T-cell (primary cell): ENCODE results near the gene H2BK1. TPM values are rescaled to one million over a fixed set of nuclear protein-coding genes. Genes with fewer than 3 reads are reported as not detected.

ENCODE experiments used
- ATAC-seq, 4 experiments: fragments of 200-7000 bp in 3 of 4; fragments of 150-1000 bp in 1 of 4; cut with Tn5 transposase; replicated peaks in 1 of 4; 1 replicate in 3 of 4; 2 replicates in 1 of 4; pipeline ENCODE4 v1.10.0; 2021; ENCODE audit warnings: moderate library complexity in 3 of 4, mild to moderate bottlenecking in 2 of 4, moderate number of reproducible peaks in 1 of 4
- CTCF ChIA-PET, 2 donors: fragments of 300-600 bp; sonication (Branson Sonifier 250); formaldehyde crosslinking; loops; one replicate each; lab custom pipeline; 2022; ENCODE audit warnings: antibody characterized with exemption in 2 of 2; lab: Charles Lee
- POLR2A ChIA-PET, 2 donors: fragments of 300-600 bp; sonication (Branson Sonifier 250); formaldehyde crosslinking; loops; one replicate each; lab custom pipeline; 2022; ENCODE audit warnings: antibody characterized with exemption in 2 of 2; lab: Charles Lee
- DNase-seq, 35 experiments: peaks; one replicate each; pipeline versions ENCODE4 v3.0.0 to v3.0.0-alpha.2; 2013 to 2023
- H3K27ac ChIP-seq: one replicate; pipeline ENCODE4 v1.5.1; 2013; ENCODE audit warnings: low read length
- H3K27me3 ChIP-seq, 2 experiments: replicated peaks in 1 of 2; 1 replicate in 1 of 2; 2 replicates in 1 of 2; pipeline versions ENCODE4 v1.6.1 to v1.7.0; 2013; ENCODE audit warnings: low read length in 1 of 2, mixed read lengths in 1 of 2; ENCODE audit not compliant: control insufficient read depth in 2 of 2, insufficient read depth in 2 of 2; ENCODE audit errors: extremely low read depth in 1 of 2
- H3K36me3 ChIP-seq, 2 donors: 1 replicate in 1 of 2; 2 replicates in 1 of 2; pipeline versions ENCODE4 v1.6.1 to v1.7.0; 2013; ENCODE audit warnings: low read length in 1 of 2; ENCODE audit not compliant: control insufficient read depth in 2 of 2, insufficient read depth in 1 of 2; ENCODE audit errors: extremely low read depth in 1 of 2
- H3K4me1 ChIP-seq, 2 experiments: 1 replicate in 1 of 2; 2 replicates in 1 of 2; pipeline versions ENCODE4 v1.6.1 to v1.7.0; 2013; ENCODE audit warnings: low read length in 2 of 2, mixed read lengths in 1 of 2; ENCODE audit not compliant: insufficient read depth in 2 of 2, control insufficient read depth in 1 of 2; ENCODE audit errors: extremely low read depth in 1 of 2
- H3K4me3 ChIP-seq, 2 donors: 1 replicate in 1 of 2; 2 replicates in 1 of 2; pipeline versions ENCODE4 v1.5.1 to v1.7.0; 2013; ENCODE audit warnings: mild to moderate bottlenecking in 2 of 2, low read length in 1 of 2, moderate library complexity in 1 of 2; ENCODE audit not compliant: control insufficient read depth in 1 of 2; ENCODE audit errors: extremely low read depth in 1 of 2
- H3K9me3 ChIP-seq: 2 replicates; pipeline ENCODE4 v1.7.0; 2013
- H3K27ac Mint-ChIP-seq, 2 donors: one replicate each; pipeline ENCODE4 v1.8.0; 2020 to 2021; ENCODE audit warnings: mild to moderate bottlenecking in 2 of 2, mixed read lengths in 2 of 2
- H3K27me3 Mint-ChIP-seq, 2 donors: one replicate each; pipeline ENCODE4 v1.8.0; 2021 to 2022; ENCODE audit warnings: mixed read lengths in 2 of 2
- H3K36me3 Mint-ChIP-seq: one replicate; pipeline ENCODE4 v1.8.0; 2021; ENCODE audit warnings: mixed read lengths
- H3K4me1 Mint-ChIP-seq, 3 donors: one replicate each; pipeline ENCODE4 v1.8.0; 2020 to 2022; ENCODE audit warnings: mixed read lengths in 3 of 3, mild to moderate bottlenecking in 1 of 3
- H3K4me3 Mint-ChIP-seq, 3 donors: one replicate each; pipeline ENCODE4 v1.8.0; 2020 to 2022; ENCODE audit warnings: mild to moderate bottlenecking in 3 of 3, mixed read lengths in 3 of 3, moderate library complexity in 3 of 3
- H3K9me3 Mint-ChIP-seq, 3 donors: one replicate each; pipeline ENCODE4 v1.8.0; 2020 to 2022; ENCODE audit warnings: mixed read lengths in 3 of 3
- WGBS: methylation state at CpG from one replicate; pipeline ENCODE4 v1.1.5; 2013; ENCODE audit warnings: missing lambda C conversion rate; ENCODE audit not compliant: insufficient coverage; 5-methylcytosine and 5-hydroxymethylcytosine counted together
- total RNA-seq, 35 experiments: library from RNA in 6 of 35; stranded (reverse) in 6 of 35; fragments of 120-200 nt in 1 of 35; gene quantifications; one replicate each; pipeline versions ENCODE4 v1.2.1 to v1.2.4 and lab custom pipeline; 2013 to 2026

Gene H2BK1
- total RNA-seq, 5 donors from 2014 or later (not counting 1 experiment from before 2014, with no cell fraction given) = 3.1 to 7.7 (median 5.1) TPM

- H3K9me3 ChIP-seq = no peaks in the 10 kb centered on the region
- DNase-seq (no peak), ATAC-seq (no peak)
- no peaks in the 10 kb centered on the region for H3K9me3 Mint-ChIP-seq
- CTCF ChIA-PET = no interaction called here
- no peaks in the 10 kb centered on the region for H3K36me3 ChIP-seq
- no peaks in the 10 kb centered on the region for H3K36me3 Mint-ChIP-seq
- H3K27me3 ChIP-seq = peaks cover 0 to 19% of the 10 kb centered on the region in 2 experiments
- H3K4me3 Mint-ChIP-seq = no peak overlapping the region
- H3K4me1 ChIP-seq = no peaks in the 10 kb centered on the region
- H3K27ac ChIP-seq = no peak overlapping the region
- H3K4me1 Mint-ChIP-seq = no peaks in the 10 kb centered on the region
- no peak overlapping the region for H3K4me3 ChIP-seq
- POLR2A ChIA-PET = no interaction called here
- WGBS = no CpG with 5 or more reads among the region's 5 CpGs
- H3K27ac Mint-ChIP-seq = no peak overlapping the region
- H3K27me3 Mint-ChIP-seq = no peaks in the 10 kb centered on the region
Measured at GRCh38 chr7:151188252-151188542, 22.1 kb downstream of the H2BK1 start.

GRCh38 chr7:151187409-151188251 is 22.7 kb downstream of the H2BK1 start:
- Histone ChIP-seq H3K9me3 (no peaks in the 10 kb centered on the region), H3K4me3 (no peak overlapping the region), H3K27ac (no peak overlapping the region), H3K4me1 (no peaks in the 10 kb centered on the region), H3K27me3 (peaks cover 0 to 14% of the 10 kb centered on the region in 2 experiments), H3K36me3 (no peaks in the 10 kb centered on the region)
- no peaks in the 10 kb centered on the region for H3K27me3 Mint-ChIP-seq
- H3K27ac Mint-ChIP-seq = no peak overlapping the region
- CTCF ChIA-PET = no interaction called here
- H3K4me3 Mint-ChIP-seq = no peak overlapping the region
- no peak for ATAC-seq
- no peak for DNase-seq
- no peaks in the 10 kb centered on the region for H3K4me1 Mint-ChIP-seq
- WGBS = 85% methylated on average over 22 of the region's 22 CpGs
- no peaks in the 10 kb centered on the region for H3K36me3 Mint-ChIP-seq
- POLR2A ChIA-PET = no interaction called here
- no peaks in the 10 kb centered on the region for H3K9me3 Mint-ChIP-seq

- H3K36me3 ChIP-seq = no peaks in the 10 kb centered on the region
- DNase-seq (no peak), ATAC-seq (no peak)
- no peaks in the 10 kb centered on the region for H3K4me1 ChIP-seq
- H3K4me1 Mint-ChIP-seq = no peaks in the 10 kb centered on the region
- 88% methylated on average over 20 of the region's 22 CpGs for WGBS
- no peaks in the 10 kb centered on the region for H3K9me3 ChIP-seq
- no peak within 1 kb of the TSS for H3K27ac ChIP-seq
- no peaks in the 10 kb centered on the region for H3K27me3 Mint-ChIP-seq
- no peak within 1 kb of the TSS for H3K4me3 Mint-ChIP-seq
- H3K36me3 Mint-ChIP-seq = no peaks in the 10 kb centered on the region
- H3K9me3 Mint-ChIP-seq = no peaks in the 10 kb centered on the region
- ChIA-PET POLR2A (no interaction called here), CTCF (no interaction called here)
- H3K27ac Mint-ChIP-seq = no peak within 1 kb of the TSS
- no peak within 1 kb of the TSS for H3K4me3 ChIP-seq
- H3K27me3 ChIP-seq = peaks cover 0 to 9% of the 10 kb centered on the region in 2 experiments
Measured at GRCh38 chr7:151186640-151187408, 23.5 kb downstream of the H2BK1 start, which contains the start of gene ASB10. ASB10 (minus strand) TSS chr7:151187250; CDS start chr7:151187130, 120 bp downstream.

GRCh38 chr7:151185762-151186639 is 24.3 kb downstream of the H2BK1 start:
- Mint-ChIP-seq H3K9me3 (no peaks in the 10 kb centered on the region), H3K36me3 (no peaks in the 10 kb centered on the region), H3K4me1 (no peaks in the 10 kb centered on the region), H3K27ac (no peak overlapping the region), H3K4me3 (no peak overlapping the region), H3K27me3 (no peaks in the 10 kb centered on the region)
- H3K27me3 ChIP-seq = peaks cover 0 to 10% of the 10 kb centered on the region in 2 experiments
- ChIA-PET CTCF (no interaction called here), POLR2A (no interaction called here)
- H3K27ac ChIP-seq = no peak overlapping the region
- H3K36me3 ChIP-seq = no peaks in the 10 kb centered on the region
- H3K9me3 ChIP-seq = no peaks in the 10 kb centered on the region
- 89% methylated on average over 13 of the region's 16 CpGs for WGBS
- DNase-seq = no peak
- no peaks in the 10 kb centered on the region for H3K4me1 ChIP-seq
- ATAC-seq = no peak
- H3K4me3 ChIP-seq = no peak overlapping the region

- Histone ChIP-seq H3K27me3 (peaks cover 2 to 41% of the 10 kb centered on the region in 2 experiments), H3K4me3 (no peak overlapping the region), H3K4me1 (no peaks in the 10 kb centered on the region), H3K27ac (no peak overlapping the region), H3K9me3 (no peaks in the 10 kb centered on the region), H3K36me3 (no peaks in the 10 kb centered on the region)
- no peak overlapping the region for H3K27ac Mint-ChIP-seq
- no peaks in the 10 kb centered on the region for H3K9me3 Mint-ChIP-seq
- no peaks in the 10 kb centered on the region for H3K4me1 Mint-ChIP-seq
- WGBS = 89% methylated on average over 19 of the region's 22 CpGs
- ChIA-PET POLR2A (no interaction called here), CTCF (interaction anchor here in 1 of 2 donors (1.2 kb wide), 1 partner anchor 16 kb away, joined by 3 read pairs; no protein-coding TSS in a partner anchor)
- H3K4me3 Mint-ChIP-seq = no peak overlapping the region
- DNase-seq = peak in 1 of 35 experiments; percentile 21
- ATAC-seq = no peak
- peaks cover 11 to 18% of the 10 kb centered on the region in 2 donors for H3K27me3 Mint-ChIP-seq
- H3K36me3 Mint-ChIP-seq = no peaks in the 10 kb centered on the region
Measured at GRCh38 chr7:151181011-151181431, 29.3 kb downstream of the H2BK1 start.

GRCh38 chr7:151179946-151180345 is 30.3 kb downstream of the H2BK1 start:
- Histone ChIP-seq H3K4me3 (no peak overlapping the region), H3K9me3 (no peaks in the 10 kb centered on the region), H3K27me3 (peaks cover 2 to 52% of the 10 kb centered on the region in 2 experiments), H3K4me1 (peaks cover 0 to under 1% of the 10 kb centered on the region in 2 experiments), H3K27ac (no peak overlapping the region), H3K36me3 (no peaks in the 10 kb centered on the region)
- Mint-ChIP-seq H3K27ac (no peak overlapping the region), H3K36me3 (no peaks in the 10 kb centered on the region), H3K4me1 (no peaks in the 10 kb centered on the region), H3K9me3 (no peaks in the 10 kb centered on the region), H3K4me3 (no peak overlapping the region), H3K27me3 (peaks cover 16 to 22% of the 10 kb centered on the region in 2 donors)
- ATAC-seq (no peak), DNase-seq (peak in 1 of 35 experiments; percentile 5)
- CTCF ChIA-PET = no interaction called here
- POLR2A ChIA-PET = no interaction called here
- no CpG with 5 or more reads among the region's 4 CpGs for WGBS
